Muscle of back (tissue), 11 donors: Measurements from ENCODE around the gene C1orf105. TPM values are rescaled to one million over a fixed set of nuclear protein-coding genes. Genes with fewer than 3 reads are reported as not detected.

Experiments
- DNase-seq, 3 donors: peaks; one replicate each; pipeline versions ENCODE4 v3.0.0 to v3.0.0-alpha.2; 2013
- polyA plus RNA-seq, 10 donors: library from polyadenylated mRNA; unstranded; fragments of 120-200 nt; gene quantifications; one replicate each; pipeline ENCODE4 v1.2.1, GENCODE V29; 2013; ENCODE audit not compliant: insufficient read length in 10 of 10

Gene C1orf105
- polyA plus RNA-seq, 10 donors = 65.5 to 154 (median 104) TPM

DNA sequence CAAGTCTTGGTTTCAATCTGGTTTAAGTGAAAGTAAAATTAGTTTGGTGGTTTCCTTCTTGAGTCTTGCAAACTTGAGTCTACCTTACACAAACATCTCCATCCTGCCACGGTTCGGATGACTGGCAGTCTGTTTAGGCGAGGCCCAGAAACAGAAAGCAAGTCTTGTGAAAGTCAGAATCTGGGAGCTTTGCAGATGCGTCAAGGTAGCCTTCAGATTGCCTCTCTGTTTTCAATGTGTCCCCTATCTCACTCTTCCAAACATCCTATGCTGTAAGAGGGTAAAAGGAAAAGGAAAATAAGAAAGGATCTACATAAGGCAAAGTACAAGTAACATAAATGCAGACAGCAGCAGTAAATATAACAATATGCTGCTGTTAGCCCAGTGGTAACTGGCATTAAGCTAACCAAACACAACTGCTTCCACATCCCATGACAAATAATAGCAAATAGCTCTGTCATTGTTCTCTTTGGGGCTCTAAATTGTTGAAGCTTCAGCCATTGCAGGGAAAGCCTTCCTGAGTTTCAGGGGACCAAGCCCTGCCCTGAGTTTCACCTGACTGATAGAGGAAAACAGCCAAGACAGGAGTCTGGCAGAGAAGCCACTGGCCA lies 26.2 kb upstream of the C1orf105 start:
- DNase-seq = peak in 1 of 3 donors; percentile 29

DNA sequence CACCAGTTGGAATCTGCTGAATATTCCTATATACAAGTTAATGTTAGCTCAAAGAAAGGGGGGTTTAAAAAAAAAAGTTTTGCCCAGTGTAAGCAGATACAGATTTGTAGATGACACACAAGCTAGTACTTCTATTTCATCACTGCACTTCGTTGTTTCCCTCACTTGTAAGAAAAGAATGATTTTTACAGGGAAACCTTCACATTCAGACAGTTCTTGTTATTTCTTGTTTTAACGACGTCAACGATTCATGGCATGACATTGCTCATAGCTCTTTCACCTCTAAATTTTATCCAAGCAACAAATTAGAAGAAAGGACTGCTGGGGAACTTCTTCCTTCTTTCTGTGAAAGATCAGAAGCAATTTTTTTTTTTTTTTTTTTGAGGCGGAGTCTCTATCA lies 25.7 kb upstream of the C1orf105 start:
- no peak for DNase-seq

DNA sequence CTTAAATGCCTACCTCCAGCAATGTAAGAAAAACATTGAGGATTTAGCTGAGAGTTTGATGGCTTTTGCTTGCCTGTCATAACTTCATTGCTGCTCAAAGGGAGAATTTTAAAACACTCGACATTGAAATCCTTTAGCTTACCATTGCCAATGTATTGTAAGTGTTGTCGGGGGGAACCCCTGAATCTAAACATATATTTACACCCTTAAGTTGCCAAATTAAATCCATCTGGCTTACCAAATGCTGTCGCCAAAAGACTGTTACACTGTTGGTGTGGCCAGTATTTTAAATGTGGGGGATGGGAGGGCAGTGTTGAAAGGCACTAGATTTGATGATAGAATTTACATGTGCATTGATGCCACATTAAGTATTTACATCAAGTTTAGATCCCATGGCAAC lies 24.9 kb upstream of the C1orf105 start:
- no peak for DNase-seq

DNA sequence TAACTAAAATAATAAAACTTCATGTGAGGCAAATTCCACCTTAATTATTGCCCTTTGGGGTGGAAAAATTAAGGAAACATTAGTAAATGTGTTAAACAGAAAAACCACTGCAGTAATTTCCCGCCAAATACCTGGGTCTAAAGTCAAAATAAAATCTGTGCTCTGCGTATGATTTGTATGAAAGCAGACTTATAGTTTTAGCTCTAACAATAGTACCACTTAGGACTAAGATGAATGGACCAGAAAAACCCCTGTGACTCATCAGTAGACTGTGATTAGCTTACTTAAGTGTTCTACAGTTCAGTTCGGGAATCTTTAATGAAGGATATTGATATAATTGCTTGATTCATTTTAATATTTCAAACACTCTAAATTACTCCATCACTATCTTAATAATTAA lies 23.3 kb upstream of the C1orf105 start:
- DNase-seq = peak in 1 of 3 donors; percentile 24

DNA sequence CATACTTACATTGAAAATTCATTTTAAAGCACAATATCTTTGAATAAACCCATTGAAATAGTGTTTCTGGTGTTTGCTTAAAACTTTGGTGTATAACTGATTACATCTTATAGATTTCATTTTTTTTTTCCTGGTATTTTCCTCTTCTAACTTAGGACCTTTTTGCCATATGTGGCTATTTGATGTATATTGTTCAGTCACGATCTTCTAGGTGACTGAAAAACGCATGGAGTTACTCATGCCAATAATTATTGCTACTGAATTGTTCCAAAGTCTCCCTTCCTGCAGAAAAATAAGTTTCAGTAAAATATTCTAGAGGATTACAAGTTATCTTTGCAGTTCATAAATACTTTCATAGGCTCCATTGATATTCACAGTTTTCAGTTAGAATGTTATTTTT lies 22.9 kb upstream of the C1orf105 start:
- no peak for DNase-seq

DNA sequence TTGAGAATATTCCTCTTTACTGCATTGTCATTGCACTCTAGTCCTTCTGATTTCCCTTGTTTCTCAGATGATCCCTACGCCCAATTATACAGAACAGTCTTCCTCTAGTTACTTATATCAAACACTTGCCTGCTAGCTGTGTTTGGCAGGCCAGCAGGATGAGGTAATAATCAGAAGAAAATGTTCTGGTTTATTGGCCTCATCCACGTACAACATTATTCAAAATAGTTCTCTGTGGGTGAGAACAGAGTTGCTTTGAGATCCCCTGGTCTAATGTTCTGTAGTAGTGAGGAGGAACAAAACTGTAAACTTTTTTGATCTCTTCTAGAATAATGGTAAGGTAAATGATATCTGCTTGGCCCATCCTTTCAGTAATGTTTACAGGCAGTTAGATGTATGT lies 22.3 kb upstream of the C1orf105 start:
- DNase-seq = peak; percentile 31 to 85 (median 74)

DNA sequence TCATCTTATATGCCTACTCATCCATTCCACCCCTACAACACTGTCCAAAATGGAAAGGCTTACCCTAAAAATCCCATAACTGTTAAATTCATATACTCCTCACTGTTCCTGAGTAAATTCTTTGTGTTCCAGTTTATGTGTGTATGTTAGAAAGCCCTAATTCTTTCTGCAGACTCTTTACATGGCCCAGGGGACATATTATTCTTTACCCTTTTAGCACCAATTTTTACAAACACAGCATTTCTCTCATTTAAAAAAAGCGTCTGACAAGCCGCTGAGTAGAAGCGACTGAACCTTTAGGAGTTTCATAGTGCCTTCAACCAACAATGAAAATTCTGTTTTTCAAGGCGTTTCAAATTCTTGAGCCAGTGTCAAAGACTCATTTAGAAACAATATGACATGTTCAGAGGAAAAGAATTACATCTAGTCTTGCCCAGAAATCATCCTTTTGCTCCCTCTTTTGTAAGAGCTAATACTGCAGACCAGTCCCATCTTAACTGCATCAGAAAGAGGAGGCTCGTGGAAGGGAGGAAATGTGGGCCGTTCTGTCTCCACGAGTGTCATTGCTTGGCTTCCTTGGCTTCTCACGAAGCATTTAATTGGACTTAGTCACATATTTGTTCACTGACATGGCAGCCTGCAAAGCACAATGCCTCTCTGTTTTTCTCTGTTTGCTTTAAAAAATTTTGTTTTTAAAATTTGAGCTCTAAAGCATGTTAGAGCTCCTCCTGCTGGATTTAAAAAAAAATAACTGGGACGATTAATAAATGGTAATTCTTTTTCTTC lies 21.3 kb upstream of the C1orf105 start:
- DNase-seq = peak; percentile 90 to 96 (median 96)

DNA sequence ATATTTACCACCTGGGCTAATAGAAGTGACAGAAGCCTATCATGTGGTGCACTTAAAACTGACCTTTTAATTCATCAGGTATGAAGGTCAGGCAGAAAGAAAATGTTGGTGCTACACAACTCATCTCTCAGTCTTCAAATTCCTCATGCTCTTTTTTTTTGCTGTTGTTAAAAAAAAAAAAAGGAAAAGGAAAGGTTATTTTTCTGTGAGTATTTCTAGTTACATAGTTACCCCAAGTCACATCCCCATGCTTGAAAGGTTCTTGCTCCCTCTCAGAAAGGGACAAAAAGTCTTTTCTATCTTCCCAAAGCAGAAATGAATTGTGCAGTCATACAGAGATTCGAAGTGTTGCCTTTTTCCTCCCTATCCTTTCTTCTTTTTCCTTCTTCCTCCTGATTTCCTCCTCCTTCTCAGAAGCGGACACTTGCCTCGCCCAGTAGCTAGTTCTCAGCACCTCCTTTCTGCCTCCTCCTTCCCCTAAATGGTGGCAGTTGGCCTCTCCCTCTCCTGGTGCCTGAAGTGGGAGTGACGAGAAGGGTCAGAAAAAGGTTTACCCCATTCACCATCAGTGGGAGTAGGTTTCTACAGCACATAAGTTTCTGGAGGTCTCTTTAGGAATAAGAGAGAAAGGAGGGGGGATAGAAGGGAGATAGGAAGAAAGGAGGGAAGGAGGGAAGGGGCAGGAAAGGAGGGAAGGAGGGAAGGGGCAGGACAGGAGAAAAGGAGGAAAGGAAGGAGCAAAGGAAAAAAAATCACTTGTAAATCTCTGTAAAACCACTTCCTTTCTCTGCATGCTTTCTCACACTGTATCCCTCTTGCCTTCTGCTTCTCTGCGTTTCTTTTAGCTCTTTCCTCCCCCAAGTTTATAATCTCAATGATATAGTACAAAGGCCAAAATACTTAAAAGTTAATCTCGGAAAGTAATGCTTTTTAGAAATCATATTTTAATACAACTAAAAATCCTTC lies 20.4 kb upstream of the C1orf105 start:
- DNase-seq = peak in 2 of 3 donors; percentile 44 to 69

DNA sequence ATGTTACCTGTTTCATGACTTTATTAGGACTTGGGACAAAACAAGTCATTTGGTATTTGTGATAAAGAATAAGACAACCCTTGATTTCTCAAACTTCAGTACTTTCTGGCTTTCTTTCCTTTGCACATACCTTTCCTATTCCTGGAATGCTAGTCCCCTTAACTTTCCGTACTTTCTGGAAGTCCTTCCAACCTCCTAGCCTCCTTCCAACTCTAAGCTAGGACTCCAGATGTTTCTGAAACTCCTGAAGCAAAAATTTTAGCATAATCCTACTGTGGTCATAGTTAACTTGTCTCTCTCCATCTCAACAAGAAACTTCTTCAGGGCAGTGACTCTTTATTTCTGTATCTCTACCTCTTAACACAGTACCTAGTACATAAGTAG lies 19.8 kb upstream of the C1orf105 start:
- DNase-seq = peak; percentile 48 to 87 (median 82)

DNA sequence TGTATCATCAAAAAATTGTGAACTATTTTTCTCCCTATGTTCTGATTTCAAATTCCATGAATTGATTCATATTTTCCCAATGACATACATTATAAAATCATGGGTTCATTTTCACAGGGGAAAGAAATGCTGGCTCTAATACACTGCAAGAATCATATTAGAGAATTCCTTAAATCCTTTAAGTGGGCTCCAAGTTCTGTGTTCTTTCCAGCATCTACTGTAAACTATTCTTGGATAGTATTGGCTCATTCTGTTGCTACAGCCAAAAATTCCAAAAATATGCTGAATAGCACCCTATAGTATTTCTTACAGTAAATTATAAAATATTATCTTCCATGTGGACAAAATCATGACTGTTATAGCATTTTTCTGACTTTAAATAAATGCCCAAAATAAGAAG lies 19.0 kb upstream of the C1orf105 start:
- peak; percentile 41 to 83 (median 74) for DNase-seq

DNA sequence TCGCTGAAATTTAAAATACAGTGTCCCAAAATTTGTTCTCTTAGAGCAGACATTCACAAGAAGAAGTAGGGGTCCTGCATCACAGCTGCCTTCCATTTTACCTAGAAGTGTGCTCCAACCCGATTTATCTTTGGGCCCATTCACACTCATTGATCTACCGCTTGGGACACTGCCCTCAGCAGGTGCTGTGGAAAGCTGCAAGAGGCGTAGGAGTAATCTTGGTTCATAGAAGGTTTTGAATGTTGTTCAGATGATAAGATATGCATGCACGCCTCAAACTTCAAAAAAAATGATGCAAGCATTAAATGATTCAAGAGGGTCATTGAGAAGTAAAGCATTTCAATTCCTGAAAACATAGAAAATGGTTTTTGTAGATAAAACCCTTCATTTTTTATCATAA lies 18.6 kb upstream of the C1orf105 start:
- peak in 2 of 3 donors; percentile 61 to 78 for DNase-seq

DNA sequence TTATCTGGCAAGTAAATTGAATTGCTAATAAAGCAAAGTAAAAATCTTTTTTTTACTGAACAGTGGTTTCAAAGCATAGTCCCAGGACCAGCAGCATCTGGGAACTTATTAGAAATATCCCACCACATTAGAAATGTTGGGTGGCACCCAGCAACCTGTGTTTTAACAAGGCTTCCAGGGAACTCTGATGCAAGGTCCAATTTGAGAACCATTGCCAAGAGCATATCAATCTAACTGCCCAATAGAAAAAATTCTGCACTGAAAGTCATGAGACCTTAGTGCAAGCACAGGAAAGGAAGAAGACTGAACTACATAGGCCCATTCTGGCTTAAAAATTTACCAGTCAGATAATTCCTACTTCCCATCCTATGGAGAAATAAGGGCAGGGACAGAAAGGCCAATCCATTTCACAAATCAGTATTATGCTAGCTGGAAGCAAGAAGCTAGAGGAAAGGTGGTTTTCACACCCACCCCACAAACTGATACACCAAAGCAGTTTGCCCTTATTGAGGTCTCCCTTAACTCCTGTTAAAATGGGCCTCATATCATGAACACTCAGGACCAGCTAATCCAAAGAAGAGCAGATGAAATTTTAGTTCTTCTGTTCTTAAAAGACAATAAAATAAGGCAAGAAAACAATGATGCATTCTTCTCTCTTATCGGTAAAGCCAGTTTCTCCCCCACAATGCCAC lies 17.5 kb upstream of the C1orf105 start:
- DNase-seq = no peak

DNA sequence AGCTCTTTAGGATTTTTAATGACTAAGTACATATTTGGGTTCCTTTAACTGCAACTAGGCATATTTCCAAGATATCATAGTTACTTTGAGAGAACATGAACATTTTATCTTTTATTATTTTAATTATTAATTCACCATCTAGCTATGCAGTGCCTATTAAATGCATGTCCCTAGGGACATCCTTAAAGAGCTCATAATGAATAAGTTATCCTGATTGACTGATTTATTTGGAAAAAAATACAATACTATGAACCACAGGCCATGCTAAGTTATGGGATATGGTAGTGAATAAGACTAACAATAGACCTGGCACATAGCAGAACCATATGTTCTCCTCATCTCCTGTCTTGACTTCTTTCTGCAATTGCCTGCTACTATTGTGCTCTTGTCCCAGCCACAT lies 16.4 kb upstream of the C1orf105 start:
- no peak for DNase-seq

DNA sequence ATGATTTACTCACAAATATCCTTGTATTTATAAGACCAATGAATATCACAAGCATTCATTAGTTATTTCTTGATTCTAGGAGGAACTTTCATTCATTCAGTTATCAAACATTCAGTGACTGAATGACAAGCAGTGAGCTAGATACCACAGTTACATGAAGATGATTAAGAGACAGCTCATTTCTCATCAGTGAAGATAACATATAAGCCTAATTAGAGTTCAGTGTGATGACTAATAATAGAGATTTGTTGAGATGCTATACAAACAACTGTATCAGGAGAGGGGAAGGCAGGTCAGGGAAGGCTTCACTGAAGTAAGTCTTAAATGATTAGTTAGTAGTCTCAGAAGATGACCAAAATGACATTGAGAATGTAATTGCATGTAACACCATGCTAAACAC lies 14.6 kb upstream of the C1orf105 start:
- DNase-seq = no peak

DNA sequence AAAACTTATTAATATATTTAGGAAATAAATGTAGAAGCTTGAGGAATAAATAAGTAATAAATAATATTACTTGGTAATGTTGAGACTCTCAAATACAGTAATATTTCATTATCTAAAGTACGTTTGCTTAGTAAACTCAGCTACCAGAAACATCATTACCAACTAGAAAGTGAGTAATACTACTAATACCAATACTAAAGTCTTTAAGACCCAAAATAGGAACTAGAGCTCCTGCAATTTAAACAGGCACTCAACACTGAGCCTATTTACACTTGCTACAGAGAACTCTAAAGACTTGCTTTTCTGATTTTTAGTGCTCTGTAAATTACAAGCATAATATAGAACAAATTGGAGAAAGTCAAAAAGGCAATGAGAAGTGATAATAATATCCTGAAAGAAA lies 13.5 kb upstream of the C1orf105 start:
- no peak for DNase-seq

DNA sequence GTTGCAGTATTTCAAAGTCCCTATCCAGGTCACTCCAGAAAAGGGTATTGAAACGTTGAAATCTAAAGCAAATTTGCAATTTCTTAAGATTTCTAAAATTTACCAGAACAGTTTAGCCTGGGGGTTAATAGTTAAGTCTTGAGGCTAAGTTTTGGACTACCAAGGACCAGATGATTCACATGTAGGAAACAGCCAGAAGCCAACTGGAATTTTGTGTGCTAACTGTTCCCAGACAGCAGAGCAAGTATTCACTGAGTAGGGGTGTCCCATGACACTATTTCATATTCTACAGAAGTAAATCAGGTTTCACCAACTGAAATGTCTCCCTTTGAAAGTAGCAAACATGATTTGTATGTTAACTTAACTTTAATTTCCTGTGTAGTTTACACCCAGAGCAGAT lies 11.5 kb upstream of the C1orf105 start:
- DNase-seq = peak; percentile 25 to 62 (median 36)

DNA sequence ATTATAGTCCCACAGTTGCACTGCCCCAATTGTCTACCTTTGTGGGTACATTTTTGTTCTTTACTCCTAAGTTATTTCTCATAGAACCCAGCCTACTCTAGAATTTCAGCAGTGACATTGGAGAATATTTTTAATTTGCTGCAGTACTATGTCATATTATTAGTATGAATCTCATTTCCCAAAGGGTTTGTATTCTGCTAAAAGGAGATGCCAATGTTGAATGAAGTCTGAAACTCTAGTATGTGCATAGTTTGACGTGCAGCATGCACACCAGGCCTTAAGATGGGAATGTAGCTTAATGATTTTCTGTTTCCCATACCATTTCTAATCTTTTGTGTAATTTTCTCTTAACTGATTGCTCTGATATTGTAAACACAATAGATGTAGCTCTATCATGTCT lies 10.5 kb upstream of the C1orf105 start:
- no peak for DNase-seq

DNA sequence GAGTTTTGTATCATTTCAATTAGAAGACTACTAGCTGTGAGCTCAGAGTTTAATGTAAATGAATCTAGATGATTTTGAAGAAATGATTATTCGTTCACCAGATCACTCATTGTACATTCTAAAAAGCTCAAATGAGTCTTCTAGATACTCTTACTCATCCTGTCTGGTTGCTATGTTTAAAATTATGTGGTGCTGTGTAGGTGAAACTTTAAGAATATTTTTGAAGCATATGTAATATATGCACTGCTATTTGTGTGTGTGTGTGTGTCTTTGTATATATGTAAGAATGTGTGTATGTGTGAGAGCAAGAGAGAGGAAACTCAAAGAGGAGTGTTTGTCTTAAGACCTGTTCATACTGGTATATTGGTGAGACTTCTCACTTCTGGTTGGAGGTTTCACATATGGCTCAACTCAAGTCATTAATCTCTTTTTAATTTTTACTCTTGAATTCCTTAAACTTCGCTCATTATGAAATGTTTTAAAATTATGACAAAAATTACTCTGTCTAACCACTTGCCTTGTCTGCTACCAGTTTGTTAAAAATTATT lies 8.6 kb upstream of the C1orf105 start:
- no peak for DNase-seq

DNA sequence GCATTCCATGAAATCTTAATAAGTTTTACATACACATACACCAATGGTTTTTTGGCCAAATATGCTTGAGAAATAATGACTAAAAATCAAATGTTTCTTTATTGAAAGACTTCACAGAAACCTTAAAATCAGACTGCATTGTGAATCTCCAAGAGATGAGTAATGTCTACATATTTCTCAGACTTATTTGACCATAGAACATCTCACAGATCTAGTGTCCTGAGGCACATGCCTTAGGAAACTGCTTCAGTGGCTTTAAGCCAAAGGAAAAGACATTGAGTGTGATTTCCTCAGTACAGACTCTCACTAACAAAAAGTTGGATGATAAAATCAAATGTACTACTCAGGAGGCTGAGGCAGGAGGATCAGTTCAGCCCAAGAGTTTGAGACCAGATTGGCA lies 6.2 kb upstream of the C1orf105 start:
- DNase-seq = peak in 1 of 3 donors; percentile 43

DNA sequence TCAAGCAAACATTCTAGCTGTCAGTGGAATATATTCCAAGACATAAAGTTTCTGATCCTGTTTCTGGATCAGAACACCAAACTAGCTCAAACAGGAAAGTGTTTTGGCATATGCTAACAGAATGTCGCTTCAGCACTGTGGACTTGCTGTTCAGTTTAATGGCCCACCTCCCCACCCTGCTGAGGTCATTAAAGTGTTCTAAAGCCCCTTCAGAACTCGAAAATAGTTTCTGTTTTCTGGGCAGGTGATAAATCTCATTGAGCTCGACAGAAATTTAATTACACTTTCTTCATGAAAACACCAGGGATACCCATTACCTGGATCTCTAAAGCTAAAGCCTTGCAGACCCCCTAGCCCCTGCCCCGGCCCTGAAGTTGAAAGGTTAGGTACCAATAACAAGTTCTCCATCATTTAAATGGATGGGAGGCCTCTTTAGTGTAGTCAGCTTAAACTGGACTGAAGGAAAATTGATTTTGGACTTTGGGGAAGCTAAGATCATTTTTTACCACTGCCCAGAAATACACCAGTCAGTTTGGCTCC lies 3.9 kb upstream of the C1orf105 start:
- no peak for DNase-seq

DNA sequence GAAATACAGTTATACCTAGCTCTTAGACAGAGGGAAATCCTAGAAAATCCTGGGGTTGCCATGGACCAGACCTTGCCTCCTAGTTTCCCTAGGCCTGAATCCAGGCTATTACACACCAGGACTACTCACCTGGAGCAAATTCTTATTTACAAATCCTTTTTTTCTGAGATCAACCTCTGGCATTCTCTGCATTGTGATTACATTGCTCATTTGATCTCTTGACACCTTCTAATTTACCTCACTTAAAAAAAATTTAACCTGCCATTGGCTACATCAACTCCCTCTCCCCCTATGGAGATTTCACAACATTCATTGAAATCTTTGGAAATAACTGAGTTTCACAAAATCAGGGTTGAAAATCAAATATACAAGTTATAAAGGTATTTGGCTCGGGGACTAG lies 2.9 kb upstream of the C1orf105 start:
- no peak for DNase-seq
